Muscle layer of duodenum (tissue), 2 donors: ENCODE results near the gene VWDE.

Experiments used
- H3K27ac ChIP-seq: one replicate; pipeline ENCODE4 v1.7.0; 2013; ENCODE audit warnings: mild to moderate bottlenecking, low read length
- H3K27me3 ChIP-seq: one replicate; pipeline ENCODE4 v1.7.0; 2013; ENCODE audit warnings: low read depth, mild to moderate bottlenecking, control low read depth, low read length
- H3K36me3 ChIP-seq, 2 donors: one replicate each; pipeline ENCODE4 v1.7.0; 2013; ENCODE audit warnings: low read length in 2 of 2, control low read depth in 1 of 2, mild to moderate bottlenecking in 1 of 2; ENCODE audit not compliant: insufficient read depth in 2 of 2, control insufficient read depth in 1 of 2
- H3K4me1 ChIP-seq, 2 donors: one replicate each; pipeline ENCODE4 v1.7.0; 2013; ENCODE audit warnings: low read length in 2 of 2, mild to moderate bottlenecking in 2 of 2, control low read depth in 1 of 2, moderate library complexity in 1 of 2; ENCODE audit not compliant: insufficient read depth in 2 of 2, control insufficient read depth in 1 of 2
- H3K4me3 ChIP-seq, 2 donors: one replicate each; pipeline ENCODE4 v1.7.0; 2013; ENCODE audit warnings: low read length in 2 of 2, low read depth in 1 of 2, mild to moderate bottlenecking in 1 of 2
- H3K9me3 ChIP-seq, 2 donors: one replicate each; pipeline ENCODE4 v1.7.0; 2013; ENCODE audit warnings: low read length in 2 of 2, control low read depth in 1 of 2, mild to moderate bottlenecking in 1 of 2; ENCODE audit not compliant: control insufficient read depth in 1 of 2
- donor health status: healthy.

The VWDE gene

DNA sequence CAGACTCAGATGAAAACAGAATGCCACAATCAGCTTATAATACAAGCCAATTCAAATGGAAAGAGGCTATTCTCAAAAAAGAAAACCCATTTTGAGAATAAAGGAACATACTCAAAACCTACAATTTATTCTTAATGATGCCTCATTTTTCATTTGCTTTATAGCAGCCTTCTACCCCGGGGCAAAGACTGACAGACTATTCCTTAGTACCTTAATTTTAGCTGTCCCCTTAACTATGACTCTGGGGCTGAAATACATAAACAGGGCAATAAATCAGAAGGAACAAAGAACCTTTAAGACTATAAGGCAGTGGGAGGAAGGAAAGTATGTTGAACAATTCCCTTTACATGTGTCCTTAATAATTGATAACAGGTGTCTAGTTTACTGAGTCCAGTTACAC lies 115.8 kb downstream of the VWDE start:
- Histone ChIP-seq H3K27ac (no peak overlapping the region), H3K27me3 (no peaks in the 10 kb centered on the region), H3K9me3 (peaks cover 0 to 9% of the 10 kb centered on the region in 2 donors), H3K4me3 (no peak overlapping the region), H3K36me3 (no peaks in the 10 kb centered on the region), H3K4me1 (no peaks in the 10 kb centered on the region)

- peaks cover 6 to 10% of the 10 kb centered on the region in 2 donors for H3K9me3 ChIP-seq
- no peaks in the 10 kb centered on the region for H3K27me3 ChIP-seq
- no peak overlapping the region for H3K27ac ChIP-seq
- no peaks in the 10 kb centered on the region for H3K4me1 ChIP-seq
- H3K36me3 ChIP-seq: no peaks in the 10 kb centered on the region
- H3K4me3 ChIP-seq: no peak overlapping the region
These were observed 122.6 kb downstream of the VWDE start for GRCh38 chr7:12281038-12281437.
